Adrenal gland (tissue), 5 donors: ENCODE results near the gene MAGED2.

Source experiments
- CTCF ChIP-seq, 6 experiments: fragments of 450-650 bp in 4 of 6; fragments of 200-600 bp in 2 of 6; sonication (generic) in 1 of 6; IDR thresholded peaks; 1 replicate in 5 of 6; 2 replicates in 1 of 6; pipeline versions ENCODE4 v1.5.1 to v1.8.0; 2016 to 2021; ENCODE audit warnings: antibody characterized with exemption in 6 of 6, mild to moderate bottlenecking in 2 of 6, moderate library complexity in 1 of 6
- POLR2A ChIP-seq, 2 donors: fragments of 450-650 bp; IDR thresholded peaks; one replicate each; pipeline ENCODE4 v1.6.1; 2017; ENCODE audit warnings: antibody characterized with exemption in 2 of 2, mild to moderate bottlenecking in 2 of 2, moderate library complexity in 1 of 2
- donor health status: DM: no; HTN: no; CAD: no.

GRCh38 chrX:54842607-54843006 lies 35.1 kb downstream of the MAGED2 start:
- TF ChIP-seq POLR2A (IDR thresholded peaks at IDR 0.05) = no peak
- no peak for TF ChIP-seq CTCF (IDR thresholded peaks at IDR 0.05)
